Liver (tissue), 3 donors: Measurements from ENCODE around the gene ABCC1.

Source experiments
- ATF3 ChIP-seq: IDR thresholded peaks from 2 replicates; pipeline ENCODE4 v1.6.1; 2016; ENCODE audit warnings: antibody characterized with exemption
- CTCF ChIP-seq: fragments of 150-350 bp; IDR thresholded peaks from 2 replicates; pipeline ENCODE4 v1.5.1; 2017; ENCODE audit warnings: improper control_type of control experiment, low read depth, low read length; ENCODE audit not compliant: missing input control
- GABPA ChIP-seq, 2 donors: IDR thresholded peaks in 1 of 2; conservative IDR thresholded peaks in 1 of 2; 2 replicates each; pipeline ENCODE4 v1.6.1; 2016; ENCODE audit warnings: antibody characterized with exemption in 2 of 2, mild to moderate bottlenecking in 1 of 2, moderate library complexity in 1 of 2
- HNF4G ChIP-seq: IDR thresholded peaks from 2 replicates; pipeline ENCODE4 v1.6.1; 2016; ENCODE audit warnings: antibody characterized with exemption
- JUND ChIP-seq, 2 donors: IDR thresholded peaks; 2 replicates each; pipeline ENCODE4 v1.6.1; 2016; ENCODE audit warnings: antibody characterized with exemption in 2 of 2
- MAX ChIP-seq: IDR thresholded peaks from 2 replicates; pipeline ENCODE4 v1.6.1; 2016; ENCODE audit warnings: antibody characterized with exemption
- RAD21 ChIP-seq, 2 donors: IDR thresholded peaks; 2 replicates each; pipeline ENCODE4 v1.6.1; 2016; ENCODE audit warnings: antibody characterized with exemption in 2 of 2, mild to moderate bottlenecking in 2 of 2
- REST ChIP-seq: IDR thresholded peaks from 2 replicates; pipeline ENCODE4 v1.6.1; 2016; ENCODE audit warnings: antibody characterized with exemption, mild to moderate bottlenecking
- SP1 ChIP-seq: IDR thresholded peaks from 2 replicates; pipeline ENCODE4 v1.6.1; 2018; ENCODE audit warnings: antibody characterized with exemption, mild to moderate bottlenecking
- TAF1 ChIP-seq: conservative IDR thresholded peaks from 2 replicates; pipeline ENCODE4 v1.6.1; 2016; ENCODE audit warnings: antibody characterized with exemption, mild to moderate bottlenecking
- YY1 ChIP-seq: IDR thresholded peaks from 2 replicates; pipeline ENCODE4 v1.6.1; 2016; ENCODE audit warnings: antibody characterized with exemption, mild to moderate bottlenecking
- donor health status: healthy.
- donor health status: healthy.

GRCh38 chr16:15924996-15925395 is 24.4 kb upstream of the ABCC1 start:
- no peak for TF ChIP-seq CTCF
- no peak for TF ChIP-seq JUND (IDR thresholded peaks at IDR 0.05)
- no peak for TF ChIP-seq RAD21 (IDR thresholded peaks at IDR 0.05)
- no peak for TF ChIP-seq GABPA (IDR thresholded peaks at IDR 0.05 in 1 of 2, conservative IDR thresholded peaks at IDR 0.05 in 1 of 2)
- TF ChIP-seq YY1 = no peak
- TF ChIP-seq MAX = no peak
- no peak for TF ChIP-seq TAF1
- no peak for TF ChIP-seq SP1
- TF ChIP-seq ATF3 = no peak
- TF ChIP-seq REST = no peak
- no peak for TF ChIP-seq HNF4G
